K562 (cell line): ENCODE results near the gene GNAT1. TPM values are rescaled to one million over a fixed set of nuclear protein-coding genes. Genes with fewer than 3 reads are reported as not detected.

ENCODE experiments used
- ATAC-seq: fragments of 200-7000 bp; cut with Tn5 transposase; 3 replicates; pipeline ENCODE4 v1.9.1; 2020; ENCODE audit warnings: moderate library complexity
- BruUV-seq: library from RNA; stranded (reverse); fragments of 400-500 nt; replicated peaks from 2 replicates; lab custom pipeline; 2021; lab: Mats Ljungman, UMichigan
- CTCF ChIA-PET: fragments of 300-600 bp; formaldehyde crosslinking; extraction: SDS; loops from one replicate; lab custom pipeline; 2021; ENCODE audit warnings: low intra/inter-chr PET ratio; lab: Yijun Ruan, JAX
- POLR2A ChIA-PET: fragments of 300-600, 350-650 bp; sonication (Branson Sonifier 250); formaldehyde crosslinking; extraction: SDS; loops from one replicate; lab custom pipeline; 2021; ENCODE audit warnings: antibody characterized with exemption, inconsistent platforms; lab: Yijun Ruan, JAX
- DNase-seq, 4 experiments: peaks; one replicate each; pipeline versions ENCODE4 v3.0.0 to v3.0.0-alpha.2; 2011 to 2018; ENCODE audit warnings: low spot score in 3 of 4, mixed read lengths in 3 of 4; ENCODE audit errors: extremely low read depth in 1 of 4
- FAIRE-seq: peaks from 2 replicates; lab custom pipeline; 2011; peaks lifted over from hg19 to GRCh38; lab: Jason Lieb, UNC
- H2AFZ ChIP-seq: 2 replicates; pipeline ENCODE4 v1.6.0; 2011; ENCODE audit warnings: low read depth, low read length, control low read depth, inconsistent platforms
- H3K27ac ChIP-seq: fragments of 200-600 bp; 3 replicates; pipeline ENCODE4 v1.8.0; 2011; ENCODE audit warnings: low read depth, mild to moderate bottlenecking, control low read depth, inconsistent platforms, low read length, moderate library complexity, mixed read lengths; ENCODE audit errors: extremely low read depth
- H3K27me3 ChIP-seq, 2 experiments: fragments of 300-600 bp in 1 of 2; 2 replicates in 1 of 2; 3 replicates in 1 of 2; pipeline versions ENCODE4 v1.6.0 to v1.8.0; 2011; ENCODE audit warnings: inconsistent platforms in 2 of 2, low read length in 2 of 2, mild to moderate bottlenecking in 1 of 2, mixed read lengths in 1 of 2, moderate library complexity in 1 of 2; ENCODE audit not compliant: control insufficient read depth in 2 of 2, insufficient read depth in 2 of 2
- H3K36me3 ChIP-seq: fragments of 300-600 bp; 3 replicates; pipeline ENCODE4 v1.8.0; 2011; ENCODE audit warnings: mild to moderate bottlenecking, low read length, inconsistent platforms; ENCODE audit not compliant: control insufficient read depth, insufficient read depth
- H3K4me1 ChIP-seq, 2 experiments: fragments of 200-600 bp in 1 of 2; replicated peaks in 1 of 2; 2 replicates in 1 of 2; 3 replicates in 1 of 2; pipeline versions ENCODE4 v1.5.1 to v1.8.0; 2011; ENCODE audit warnings: inconsistent platforms in 2 of 2, low read length in 2 of 2, mild to moderate bottlenecking in 1 of 2, mixed read lengths in 1 of 2, moderate library complexity in 1 of 2; ENCODE audit not compliant: control insufficient read depth in 2 of 2, insufficient read depth in 2 of 2
- H3K4me2 ChIP-seq: 2 replicates; pipeline ENCODE4 v1.6.1; 2011; ENCODE audit warnings: low read length, control low read depth, inconsistent platforms, mixed read lengths; ENCODE audit not compliant: insufficient read depth
- H3K4me3 ChIP-seq: fragments of 200-600 bp; sonication (generic), shearing (Covaris generic); 2 replicates; pipeline ENCODE4 v1.5.1; 2016; ENCODE audit warnings: control low read depth, inconsistent platforms
- H3K79me2 ChIP-seq: fragments of 200-600 bp; 3 replicates; pipeline ENCODE4 v1.8.0; 2011; ENCODE audit warnings: low read length, inconsistent platforms; ENCODE audit not compliant: control insufficient read depth, insufficient read depth
- H3K9ac ChIP-seq, 2 experiments: 2 replicates each; pipeline versions ENCODE4 v1.6.0 to v1.6.1; 2011; ENCODE audit warnings: low read depth in 2 of 2, low read length in 2 of 2, control low read depth in 1 of 2, inconsistent platforms in 1 of 2, mild to moderate bottlenecking in 1 of 2, mixed read lengths in 1 of 2; ENCODE audit not compliant: insufficient read depth in 1 of 2
- H3K9me1 ChIP-seq: one replicate; pipeline ENCODE4 v1.6.0; 2011; ENCODE audit warnings: inconsistent platforms, mild to moderate bottlenecking, low read length, moderate library complexity; ENCODE audit not compliant: control insufficient read depth, insufficient read depth
- H3K9me3 ChIP-seq: replicated peaks from 2 replicates; pipeline ENCODE4 v1.5.1; 2011; ENCODE audit warnings: low read depth, low read length, inconsistent platforms; ENCODE audit not compliant: control insufficient read depth, insufficient read depth
- H4K20me1 ChIP-seq: replicated peaks from 2 replicates; pipeline ENCODE4 v1.6.1; 2011; ENCODE audit warnings: low read length, inconsistent platforms, mixed read lengths; ENCODE audit not compliant: control insufficient read depth, insufficient read depth
- IFI16 ChIP-seq: fragments of 250-450 bp; sonication (Bioruptor Pico); IDR thresholded peaks from 2 replicates; pipeline ENCODE4 v2.1.2; 2022; ENCODE audit warnings: mild to moderate bottlenecking, inconsistent platforms
- RBFOX2 ChIP-seq: fragments of 200-400 bp; formaldehyde crosslinking; IDR thresholded peaks from 2 replicates; pipeline ENCODE4 v1.6.1; 2017; ENCODE audit warnings: low read depth, mild to moderate bottlenecking, low read length, moderate library complexity
- whole genome bisulfite sequencing: fragments of 100-300 bp; shearing (Covaris generic); methylation state at CpG from one replicate; pipeline ENCODE4 v1.1.6; 2016; ENCODE audit warnings: low coverage, mixed read lengths; ENCODE audit not compliant: insufficient coverage; ENCODE audit errors: missing lambda C conversion rate; 5-methylcytosine and 5-hydroxymethylcytosine counted together
- in situ Hi-C: fragments of 300-500 bp; cut with MboI; formaldehyde crosslinking; loops from 4 replicates; pipeline ENCODE4 v1.15.0; 2018; ENCODE audit warnings: inconsistent platforms, mixed read lengths
- intact Hi-C: fragments of 100-400 bp; cut with micrococcal nuclease; formaldehyde crosslinking; loops from 2 replicates; pipeline ENCODE4 v1.14.2; 2022
- polyA plus RNA-seq, 8 experiments: library from polyadenylated mRNA; depleted of rRNA in 4 of 8; stranded (reverse) in 5 of 8; unstranded in 3 of 8; fragments of >200 nt; fragmentation: Nextera tagmentation in 2 of 8; fragmentation: Illumina TruSeq in 1 of 8; extraction: Ambion mirVana in 2 of 8; extraction: Trizol in 1 of 8; gene quantifications; 2 replicates each; pipeline versions ENCODE4 v1.2.1 to v1.2.3, GENCODE V29; 2011 to 2014; ENCODE audit warnings: inconsistent platforms in 1 of 8, missing spikeins in 1 of 8
- total RNA-seq, 7 experiments: library from RNA; depleted of rRNA in 6 of 7; stranded (reverse); fragments of >200 nt in 6 of 7; fragmentation: Illumina TruSeq in 2 of 7; extraction: Trizol in 2 of 7; gene quantifications; 2 replicates each; pipeline versions ENCODE4 v1.2.1 to v1.2.3, GENCODE V29; 2011 to 2021; ENCODE audit warnings: low replicate concordance in 1 of 7
- TF ChIP-seq, protein P1 (sequence below), 2 experiments: IDR thresholded peaks; 2 replicates each; pipeline ENCODE4 v1.6.1; 2011; ENCODE audit warnings: borderline replicate concordance in 1 of 2, control low read depth in 1 of 2, low read depth in 1 of 2, low read length in 1 of 2, mild to moderate bottlenecking in 1 of 2, mixed read lengths in 1 of 2, moderate library complexity in 1 of 2; ENCODE audit not compliant: insufficient read depth in 1 of 2, insufficient read length in 1 of 2, poor library complexity in 1 of 2, severe bottlenecking in 1 of 2; ENCODE audit errors: extremely low read depth in 1 of 2

Gene GNAT1
- total and polyA plus RNA-seq, 9 of the 15 experiments (the other 6 are each of a cell fraction or from before 2014, with no cell fraction given) = not detected

DNA sequence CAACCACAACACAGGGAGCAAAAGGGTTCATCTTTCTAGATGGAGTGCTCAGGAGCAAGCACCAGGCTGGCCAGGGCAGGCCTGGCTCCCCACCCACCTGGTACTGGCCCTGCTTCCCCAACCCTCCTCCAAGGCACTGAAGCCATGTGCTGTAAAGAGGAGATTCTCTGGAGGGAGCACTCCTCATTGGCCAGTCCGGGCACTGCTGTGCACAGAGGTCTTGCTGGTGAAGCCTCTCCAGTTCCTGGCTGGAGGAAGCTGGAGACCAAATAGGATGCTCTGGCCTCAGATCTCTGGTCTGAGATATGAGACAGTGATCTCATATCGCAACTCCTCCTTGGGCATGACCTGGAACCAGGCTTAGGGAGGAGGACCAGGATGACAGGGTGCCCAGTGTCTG lies 44.0 kb upstream of the GNAT1 start:
- Histone ChIP-seq H4K20me1 (no peaks in the 10 kb centered on the region), H3K27ac (no peak overlapping the region), H3K4me2 (no peak overlapping the region), H3K36me3 (no peaks in the 10 kb centered on the region), H3K9me3 (no peaks in the 10 kb centered on the region), H3K9ac (peak overlapping the region in 1 of 2 experiments; percentile 26; a peak in 1 of 4 replicates), H3K79me2 (no peaks in the 10 kb centered on the region), H3K9me1 (no peaks in the 10 kb centered on the region), H3K4me3 (no peak overlapping the region), H3K4me1 (peaks cover 0 to 5% of the 10 kb centered on the region in 2 experiments; a peak in 2 of 5 replicates), H2AFZ (no peak overlapping the region), H3K27me3 (no peaks in the 10 kb centered on the region)
- in situ Hi-C loops = no loop called here
- intact Hi-C loops = no loop called here
- WGBS = 0% methylated on average over 1 of the region's 2 CpGs
- no peak for TF ChIP-seq IFI16
- TF ChIP-seq, protein P1, sequence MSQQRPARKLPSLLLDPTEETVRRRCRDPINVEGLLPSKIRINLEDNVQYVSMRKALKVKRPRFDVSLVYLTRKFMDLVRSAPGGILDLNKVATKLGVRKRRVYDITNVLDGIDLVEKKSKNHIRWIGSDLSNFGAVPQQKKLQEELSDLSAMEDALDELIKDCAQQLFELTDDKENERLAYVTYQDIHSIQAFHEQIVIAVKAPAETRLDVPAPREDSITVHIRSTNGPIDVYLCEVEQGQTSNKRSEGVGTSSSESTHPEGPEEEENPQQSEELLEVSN (IDR thresholded peaks at IDR 0.05; ENCODE audit: borderline replicate concordance in 1 of 2, extremely low read depth in 1 of 2, insufficient read depth in 1 of 2, insufficient read length in 1 of 2, low read depth in 1 of 2, low read length in 1 of 2, poor library complexity in 1 of 2, severe bottlenecking in 1 of 2) = peak in 1 of 2 experiments; percentile 35
- no peak for DNase-seq
- BruUV-seq = no TSS peak
- ChIA-PET CTCF (no interaction called here), POLR2A (interaction anchor here (1.0 to 1.1 kb wide), 2 partner anchors 11 to 15 kb away, joined by 3 to 6 read pairs; no protein-coding TSS in a partner anchor)
- FAIRE-seq = no peak
- no peak for ATAC-seq

DNA sequence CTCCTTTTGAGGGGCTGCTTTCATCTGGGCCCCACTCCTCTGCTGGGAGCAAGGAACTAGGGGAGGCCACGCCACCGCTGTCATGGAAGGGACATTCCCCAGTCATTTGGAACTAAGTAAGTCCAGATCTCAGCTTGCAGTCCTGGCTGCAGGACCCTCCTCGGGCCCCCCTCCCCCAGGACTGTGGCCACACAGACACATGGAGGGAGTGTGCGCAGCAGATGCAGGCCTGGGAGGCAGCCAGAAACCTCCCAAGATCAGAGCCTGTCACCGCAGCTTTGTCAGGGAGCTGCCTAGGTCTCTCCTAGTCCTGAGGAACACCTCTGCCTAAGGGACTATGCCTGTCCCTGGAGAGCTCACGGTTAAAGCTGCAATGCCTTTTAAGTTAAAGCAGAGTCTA lies 43.5 kb upstream of the GNAT1 start:
- no peaks in the 10 kb centered on the region for H3K9me1 ChIP-seq
- BruUV-seq = no TSS peak
- intact Hi-C loops = no loop called here
- ChIA-PET POLR2A (interaction anchor here (1.0 to 1.1 kb wide), 2 partner anchors 12 to 15 kb away, joined by 3 to 6 read pairs; no protein-coding TSS in a partner anchor), CTCF (no interaction called here)
- no peak overlapping the region for H3K27ac ChIP-seq
- TF ChIP-seq RBFOX2 = no peak
- peak overlapping the region in 1 of 2 experiments; percentile 35; a peak in 1 of 4 replicates for H3K9ac ChIP-seq
- no peaks in the 10 kb centered on the region for H3K9me3 ChIP-seq
- no peaks in the 10 kb centered on the region for H3K79me2 ChIP-seq
- peaks cover 0 to 5% of the 10 kb centered on the region in 2 experiments; a peak in 2 of 5 replicates for H3K4me1 ChIP-seq
- DNase-seq (no peak), FAIRE-seq (no peak), ATAC-seq (0 out of 3 replicates have a peak, but pooled peaks have one; percentile 14)
- no peak overlapping the region for H3K4me3 ChIP-seq
- no peaks in the 10 kb centered on the region for H3K27me3 ChIP-seq
- no peak overlapping the region for H2AFZ ChIP-seq
- no peaks in the 10 kb centered on the region for H4K20me1 ChIP-seq
- H3K4me2 ChIP-seq = no peak overlapping the region
- no peaks in the 10 kb centered on the region for H3K36me3 ChIP-seq
- in situ Hi-C loops = no loop called here
- WGBS = 7% methylated on average over 5 of the region's 6 CpGs
